Fibroblast of the aortic adventitia (primary cell): Measurements from ENCODE around the gene BCAS3. TPM values are rescaled to one million over a fixed set of nuclear protein-coding genes. Genes with fewer than 3 reads are reported as not detected.

Experiments used
- DNase-seq: peaks from one replicate; pipeline ENCODE4 v3.0.0-alpha.2; 2010; ENCODE audit warnings: low read depth
- H3K4me3 ChIP-seq: 2 replicates; pipeline ENCODE4 v1.5.1; 2011; ENCODE audit warnings: low read depth, mild to moderate bottlenecking, control low read depth, low read length, moderate library complexity
- total RNA-seq: library from RNA; depleted of rRNA; stranded (reverse); fragments of >200 nt; gene quantifications from 2 replicates; pipeline ENCODE4 v1.2.3, GENCODE V29; 2012; ENCODE audit warnings: low replicate concordance
- TF ChIP-seq, protein P1 (sequence below): IDR thresholded peaks from 2 replicates; pipeline ENCODE4 v1.5.1; 2011; ENCODE audit warnings: mild to moderate bottlenecking, low read length, control low read depth, inconsistent platforms; ENCODE audit not compliant: insufficient read depth

Gene BCAS3
- total RNA-seq, 1 donor: 29.6 TPM

DNA sequence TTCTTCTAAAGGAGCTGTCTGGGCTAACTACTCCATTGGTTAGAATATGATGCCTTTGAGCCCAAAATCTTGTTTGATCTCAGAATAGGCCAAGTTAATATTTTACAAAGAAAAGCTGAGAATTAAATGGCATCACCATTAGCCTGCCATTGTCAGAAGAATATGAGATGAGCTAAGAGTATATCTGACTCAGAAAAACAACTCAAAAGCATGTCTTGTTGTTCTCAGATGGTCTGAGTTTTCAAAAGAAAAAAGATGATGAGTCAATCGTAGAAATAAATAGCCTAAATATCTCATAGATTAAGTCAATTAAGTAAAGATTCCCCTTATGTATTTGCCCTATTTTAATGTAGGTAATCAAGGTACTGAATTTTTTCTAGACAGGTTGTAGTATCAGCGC, 524.9 kb downstream of the BCAS3 start:
- DNase-seq: no peak
- no peak overlapping the region for H3K4me3 ChIP-seq
- TF ChIP-seq, protein P1, sequence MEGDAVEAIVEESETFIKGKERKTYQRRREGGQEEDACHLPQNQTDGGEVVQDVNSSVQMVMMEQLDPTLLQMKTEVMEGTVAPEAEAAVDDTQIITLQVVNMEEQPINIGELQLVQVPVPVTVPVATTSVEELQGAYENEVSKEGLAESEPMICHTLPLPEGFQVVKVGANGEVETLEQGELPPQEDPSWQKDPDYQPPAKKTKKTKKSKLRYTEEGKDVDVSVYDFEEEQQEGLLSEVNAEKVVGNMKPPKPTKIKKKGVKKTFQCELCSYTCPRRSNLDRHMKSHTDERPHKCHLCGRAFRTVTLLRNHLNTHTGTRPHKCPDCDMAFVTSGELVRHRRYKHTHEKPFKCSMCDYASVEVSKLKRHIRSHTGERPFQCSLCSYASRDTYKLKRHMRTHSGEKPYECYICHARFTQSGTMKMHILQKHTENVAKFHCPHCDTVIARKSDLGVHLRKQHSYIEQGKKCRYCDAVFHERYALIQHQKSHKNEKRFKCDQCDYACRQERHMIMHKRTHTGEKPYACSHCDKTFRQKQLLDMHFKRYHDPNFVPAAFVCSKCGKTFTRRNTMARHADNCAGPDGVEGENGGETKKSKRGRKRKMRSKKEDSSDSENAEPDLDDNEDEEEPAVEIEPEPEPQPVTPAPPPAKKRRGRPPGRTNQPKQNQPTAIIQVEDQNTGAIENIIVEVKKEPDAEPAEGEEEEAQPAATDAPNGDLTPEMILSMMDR: no peak

DNA sequence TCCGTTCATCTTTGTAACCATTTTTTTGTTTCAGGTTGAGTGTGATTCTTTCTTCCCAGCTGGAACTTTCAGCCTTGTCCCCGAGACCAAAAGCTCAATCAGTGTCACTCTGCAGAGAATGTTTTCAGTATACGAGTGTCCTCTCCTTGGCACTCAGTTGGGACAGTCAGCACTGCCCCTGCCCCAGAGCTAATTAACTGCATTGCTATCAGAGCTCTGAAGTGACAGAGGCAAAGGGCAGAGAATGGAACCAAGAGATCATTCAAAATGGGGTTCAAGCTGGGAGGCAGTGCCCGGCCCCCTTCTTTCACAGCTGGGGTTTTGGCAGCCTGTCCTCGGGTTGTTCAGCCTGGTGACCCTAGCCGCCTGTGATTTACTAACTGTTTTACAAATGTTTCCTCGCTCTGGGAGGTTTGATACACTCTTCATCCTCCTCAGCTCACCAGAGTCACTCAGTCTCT, 526.0 kb downstream of the BCAS3 start:
- no peak overlapping the region for H3K4me3 ChIP-seq
- TF ChIP-seq, protein P1: no peak
- DNase-seq: no peak

DNA sequence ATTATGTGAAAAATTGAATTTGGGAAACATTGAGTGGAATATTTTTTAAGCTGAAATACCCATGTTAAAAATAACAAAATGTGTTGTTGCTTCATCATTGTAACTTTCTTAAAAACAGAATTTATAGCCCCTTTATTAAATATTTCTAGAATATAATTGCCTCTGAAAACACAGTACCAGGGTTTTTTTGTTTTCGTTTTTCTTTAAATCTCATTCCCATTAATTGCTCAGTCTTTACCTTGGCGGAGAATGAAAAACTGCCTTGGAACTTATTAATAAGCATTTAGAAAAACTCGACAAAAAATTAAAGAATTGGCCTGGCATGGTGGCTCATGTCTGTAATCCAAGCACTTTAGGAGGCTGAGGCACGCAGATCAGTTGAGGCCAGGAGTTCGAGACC, 526.8 kb downstream of the BCAS3 start:
- DNase-seq: no peak
- H3K4me3 ChIP-seq: no peak overlapping the region
- TF ChIP-seq, protein P1: no peak

DNA sequence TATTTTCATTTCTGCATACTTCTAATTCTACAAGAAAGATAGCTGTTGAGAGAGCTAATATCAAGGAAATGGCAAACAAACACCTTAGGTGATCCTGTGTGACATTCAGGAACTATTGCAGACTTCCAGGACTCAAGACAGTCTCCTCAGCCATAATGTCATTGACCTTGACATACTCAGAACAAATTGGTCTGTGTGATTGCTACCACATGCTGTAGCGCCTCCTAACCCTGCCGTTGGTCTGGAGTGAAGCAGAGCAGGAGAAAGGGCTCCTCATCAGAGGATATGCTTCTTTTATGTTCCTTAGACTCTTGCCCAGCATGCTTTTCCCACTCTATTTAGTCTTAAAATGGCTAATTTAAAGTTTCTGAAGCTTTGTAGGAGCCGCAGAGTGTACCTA, 527.8 kb downstream of the BCAS3 start:
- TF ChIP-seq, protein P1: no peak
- DNase-seq: no peak
- no peak overlapping the region for H3K4me3 ChIP-seq

DNA sequence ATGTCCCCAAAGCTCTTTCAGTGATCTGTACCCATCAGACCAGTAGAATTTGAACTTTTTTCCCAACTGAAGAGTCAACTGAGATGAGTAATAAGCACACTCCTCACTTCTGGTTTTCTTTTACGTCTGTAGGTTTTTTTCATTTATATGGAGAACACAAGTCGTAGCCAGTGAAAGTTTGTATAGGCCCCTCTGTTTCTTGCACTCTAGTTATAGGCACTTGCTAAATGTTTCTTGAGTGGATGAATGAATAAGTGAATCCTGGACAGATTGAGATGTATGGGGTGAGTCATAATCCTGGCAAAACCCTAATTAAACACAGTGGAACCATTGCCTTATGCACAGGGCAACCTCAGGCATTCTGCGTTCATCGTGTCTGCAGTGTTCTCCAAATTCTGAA, 528.3 kb downstream of the BCAS3 start:
- TF ChIP-seq, protein P1: no peak
- no peak for DNase-seq
- H3K4me3 ChIP-seq: no peak overlapping the region

DNA sequence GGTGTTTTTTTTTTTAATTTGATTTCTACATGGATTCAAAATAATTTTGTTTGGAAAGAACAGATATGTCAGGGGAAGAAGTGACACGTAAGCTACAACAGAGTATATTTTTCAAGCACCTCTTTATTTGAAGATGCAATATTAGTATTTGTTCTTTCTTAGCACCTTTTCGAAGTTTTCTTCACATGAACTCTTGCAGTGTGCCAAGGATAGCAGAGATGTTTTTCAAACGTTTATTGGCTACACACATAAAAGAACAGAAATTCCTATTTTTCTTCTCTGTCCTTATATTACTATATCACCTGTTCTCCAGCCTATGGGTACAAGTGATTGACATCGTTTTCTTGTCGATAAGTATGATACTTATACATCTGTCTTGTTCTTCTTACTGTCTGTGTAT, 529.3 kb downstream of the BCAS3 start:
- TF ChIP-seq, protein P1: no peak
- no peak overlapping the region for H3K4me3 ChIP-seq
- DNase-seq: no peak
